HepG2 (cell line): ENCODE data around the gene GSDMA. TPM values are rescaled to one million over a fixed set of nuclear protein-coding genes. Genes with fewer than 3 reads are reported as not detected.
A peak's percentile ranks its signal among the peaks of the same experiment; 100 is the strongest.

Source experiments
- ETV5 ChIP-seq: IDR thresholded peaks from 2 replicates; pipeline ENCODE4 v1.6.1; 2018; ENCODE audit warnings: missing biosample characterization, missing genetic modification reagents, inconsistent platforms, borderline replicate concordance
- FOSL1 ChIP-seq: sonication (generic); formaldehyde crosslinking; IDR thresholded peaks from 2 replicates; pipeline ENCODE4 v1.9.0; 2021; ENCODE audit warnings: missing genetic modification reagents, borderline replicate concordance
- FOXA3 ChIP-seq: IDR thresholded peaks from 2 replicates; pipeline ENCODE4 v1.6.1; 2016; ENCODE audit warnings: missing genetic modification reagents, missing compliant biosample characterization
- HNF4G ChIP-seq, 2 experiments: sonication (generic) in 1 of 2; formaldehyde crosslinking in 1 of 2; IDR thresholded peaks; 2 replicates each; pipeline versions ENCODE4 v1.4.0 to v1.6.1; 2011 to 2020; ENCODE audit warnings: borderline replicate concordance in 2 of 2, low read depth in 2 of 2, mild to moderate bottlenecking in 2 of 2, low read length in 1 of 2, missing genetic modification reagents in 1 of 2, moderate library complexity in 1 of 2
- KLF15 ChIP-seq: sonication (generic); formaldehyde crosslinking; IDR thresholded peaks from 2 replicates; pipeline ENCODE4 v1.8.1; 2023; ENCODE audit warnings: borderline replicate concordance, mild to moderate bottlenecking, inconsistent platforms, missing genetic modification reagents, mixed read lengths
- MBNL3 ChIP-seq: fragments of 250-450 bp; sonication (Bioruptor Pico); conservative IDR thresholded peaks from 2 replicates; pipeline ENCODE4 v1.8.0; 2022; ENCODE audit warnings: mild to moderate bottlenecking, inconsistent platforms
- MIER2 ChIP-seq: IDR thresholded peaks from 2 replicates; pipeline ENCODE4 v1.6.1; 2016; ENCODE audit warnings: missing biosample characterization, missing genetic modification reagents
- NCOA1 ChIP-seq: sonication (generic); formaldehyde crosslinking; IDR thresholded peaks from 2 replicates; pipeline ENCODE4 v1.9.0; 2021; ENCODE audit warnings: missing genetic modification reagents
- RBFOX2 ChIP-seq: fragments of 200-400 bp; formaldehyde crosslinking; IDR thresholded peaks from 2 replicates; pipeline ENCODE4 v1.6.1; 2017; ENCODE audit warnings: low read depth, mild to moderate bottlenecking, low read length
- SOX13 ChIP-seq, 3 experiments: fragments of 450-650 bp in 1 of 3; sonication (generic) in 1 of 3; formaldehyde crosslinking in 1 of 3; IDR thresholded peaks in 2 of 3; conservative IDR thresholded peaks in 1 of 3; 2 replicates each; pipeline versions ENCODE4 v1.5.0 to v1.6.1; 2016 to 2020; ENCODE audit warnings: antibody characterized with exemption in 1 of 3, mild to moderate bottlenecking in 1 of 3, missing compliant biosample characterization in 1 of 3, missing genetic modification reagents in 1 of 3, moderate library complexity in 1 of 3
- TARDBP ChIP-seq: sonication (generic); formaldehyde crosslinking; IDR thresholded peaks from 2 replicates; pipeline ENCODE4 v1.8.0; 2022; ENCODE audit warnings: mild to moderate bottlenecking, missing genetic modification reagents
- ZKSCAN8 ChIP-seq: IDR thresholded peaks from 2 replicates; pipeline ENCODE4 v1.6.1; 2016; ENCODE audit warnings: borderline replicate concordance, missing genetic modification reagents, missing compliant biosample characterization
- ZNF253 ChIP-seq: sonication (generic); formaldehyde crosslinking; IDR thresholded peaks from 2 replicates; pipeline ENCODE4 v1.8.0; 2022; ENCODE audit warnings: mild to moderate bottlenecking, missing genetic modification reagents, borderline replicate concordance
- ZNF710 ChIP-seq: sonication (generic); formaldehyde crosslinking; IDR thresholded peaks from 2 replicates; pipeline ENCODE4 v1.5.0; 2020; ENCODE audit warnings: mild to moderate bottlenecking, missing genetic modification reagents, borderline replicate concordance
- ZNF746 ChIP-seq: sonication (generic); formaldehyde crosslinking; IDR thresholded peaks from 2 replicates; pipeline ENCODE4 v1.8.0; 2022; ENCODE audit warnings: mild to moderate bottlenecking, missing genetic modification reagents
- ZNF780A ChIP-seq: sonication (generic); formaldehyde crosslinking; IDR thresholded peaks from 2 replicates; pipeline ENCODE4 v1.8.0; 2022; ENCODE audit warnings: mild to moderate bottlenecking, missing genetic modification reagents, moderate library complexity
- ZNF878 ChIP-seq: sonication (generic); formaldehyde crosslinking; IDR thresholded peaks from 2 replicates; pipeline ENCODE4 v1.8.1; 2023; ENCODE audit warnings: mild to moderate bottlenecking, missing genetic modification reagents, moderate library complexity
- ZNF879 ChIP-seq: sonication (generic); formaldehyde crosslinking; IDR thresholded peaks from 2 replicates; pipeline ENCODE4 v1.8.1; 2023; ENCODE audit warnings: missing genetic modification reagents
- ZSCAN30 ChIP-seq: sonication (generic); formaldehyde crosslinking; IDR thresholded peaks from 2 replicates; pipeline ENCODE4 v1.5.0; 2020; ENCODE audit warnings: mild to moderate bottlenecking, missing genetic modification reagents
- polyA plus RNA-seq, 8 experiments: library from polyadenylated mRNA; depleted of rRNA in 3 of 8; stranded (reverse) in 7 of 8; unstranded in 1 of 8; fragments of >200 nt; fragmentation: Illumina TruSeq in 4 of 8; extraction: Trizol in 4 of 8; gene quantifications; 2 replicates each; pipeline versions ENCODE4 v1.2.1 to v1.2.3, GENCODE V29; 2011 to 2016; ENCODE audit warnings: low read depth in 4 of 8, missing spikeins in 1 of 8, mixed read lengths in 1 of 8; ENCODE audit not compliant: insufficient read depth in 1 of 8
- total RNA-seq, 5 experiments: library from RNA; depleted of rRNA; stranded (reverse); fragments of >200 nt; fragmentation: Illumina TruSeq; extraction: Trizol; gene quantifications; 2 replicates each; pipeline ENCODE4 v1.2.3, GENCODE V29; 2016; ENCODE audit warnings: low read depth in 1 of 5
- TF ChIP-seq, protein P1 (sequence below): sonication (generic); formaldehyde crosslinking; IDR thresholded peaks from 2 replicates; pipeline ENCODE4 v1.4.0; 2020; ENCODE audit warnings: missing genetic modification reagents
- TF ChIP-seq, protein P2 (sequence below): sonication (generic); formaldehyde crosslinking; IDR thresholded peaks from 2 replicates; pipeline ENCODE4 v1.4.0; 2020; ENCODE audit warnings: mild to moderate bottlenecking, missing genetic modification reagents
- TF ChIP-seq, protein P3 (sequence below): sonication (generic); formaldehyde crosslinking; IDR thresholded peaks from 2 replicates; pipeline ENCODE4 v1.4.0; 2020; ENCODE audit warnings: missing genetic modification reagents, borderline replicate concordance

The GSDMA gene
- total and polyA plus RNA-seq, 2 of the 13 experiments (the other 11 are each of a cell fraction or from before 2014, with no cell fraction given) = not detected

DNA sequence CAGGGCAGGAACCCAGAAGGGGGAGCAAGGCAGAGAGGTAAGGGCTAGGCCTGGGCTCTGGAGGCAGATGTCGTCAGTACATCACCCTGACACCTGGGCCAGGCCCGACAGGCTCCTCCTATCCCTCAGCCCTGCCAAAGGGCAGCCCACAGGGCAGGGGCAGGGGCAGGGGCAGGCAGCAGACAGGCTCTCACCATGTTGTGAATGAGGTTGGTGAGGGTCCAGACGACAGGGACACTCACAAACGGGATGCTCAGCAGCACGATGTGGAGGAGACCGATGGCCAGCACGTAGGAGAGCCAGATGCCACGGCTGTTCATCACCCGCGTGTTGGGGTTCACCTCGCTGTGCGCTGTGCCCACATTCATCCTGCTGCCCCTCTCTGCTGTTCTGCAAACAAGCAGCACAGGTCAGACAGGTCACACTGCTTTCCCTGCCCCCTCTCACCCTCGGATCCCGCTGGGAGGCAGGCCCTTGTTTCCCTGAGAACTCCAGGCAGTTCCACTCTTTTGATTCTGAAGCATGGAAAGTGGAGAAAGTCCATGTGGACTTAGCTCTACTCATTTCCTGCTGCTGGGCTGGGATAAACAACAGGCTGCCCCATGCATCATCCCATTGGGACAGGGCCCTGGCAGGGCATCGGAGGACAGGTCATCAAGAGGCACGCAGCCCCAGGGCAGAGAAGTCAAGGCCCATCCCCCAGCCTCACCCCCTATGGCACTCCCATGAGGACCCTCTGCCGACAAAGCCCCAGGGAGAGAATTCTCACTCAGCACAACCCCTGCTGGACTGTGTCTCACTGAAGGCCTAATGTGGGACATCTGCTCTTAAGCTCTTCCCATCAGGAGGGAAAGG, 38.7 kb upstream of the GSDMA start (continued):
- TF ChIP-seq NCOA1 (CRISPR knock-in tag) (peak; percentile 78), SOX13 (IDR thresholded peaks at IDR 0.05) (peak; percentile 30), SOX13 (CRISPR knock-in tag; conservative IDR thresholded peaks at IDR 0.05 in 1 of 2, IDR thresholded peaks at IDR 0.05 in 1 of 2) (peak; percentile 85; a peak in 3 of 4 replicates), FOSL1 (CRISPR knock-in tag) (peak; percentile 92), MIER2 (CRISPR knock-in tag) (peak; percentile 81), MBNL3 (CRISPR knock-in tag) (no peak), ZNF746 (CRISPR knock-in tag) (peak; percentile 63; the same call in 1 of the 2 replicates), RBFOX2 (peak; percentile 49; the same call in 1 of the 2 replicates), ZKSCAN8 (peak; percentile 97; the same call in 1 of the 2 replicates), KLF15 (CRISPR knock-in tag) (0 out of 2 replicates have a peak, but pooled peaks have one; percentile 62), HNF4G (IDR thresholded peaks at IDR 0.05; ENCODE audit: borderline replicate concordance, low read depth, low read length) (peak; percentile 73; the same call in 1 of the 2 replicates), HNF4G (CRISPR knock-in tag; IDR thresholded peaks at IDR 0.05; ENCODE audit: borderline replicate concordance, low read depth) (peak; percentile 90; the same call in 1 of the 2 replicates), ZNF878 (CRISPR knock-in tag) (peak; percentile 94), ZNF253 (CRISPR knock-in tag) (no peak), TARDBP (CRISPR knock-in tag) (peak; percentile 99), ETV5 (CRISPR knock-in tag) (peak; percentile 100), ZNF879 (CRISPR knock-in tag) (peak; percentile 78; the same call in 1 of the 2 replicates), ZSCAN30 (CRISPR knock-in tag) (no peak), ZNF780A (0 out of 2 replicates have a peak, but pooled peaks have one; percentile 77), ZNF710 (CRISPR knock-in tag) (peak; percentile 98), FOXA3 (CRISPR knock-in tag) (peak; percentile 99)
- TF ChIP-seq, protein P1, sequence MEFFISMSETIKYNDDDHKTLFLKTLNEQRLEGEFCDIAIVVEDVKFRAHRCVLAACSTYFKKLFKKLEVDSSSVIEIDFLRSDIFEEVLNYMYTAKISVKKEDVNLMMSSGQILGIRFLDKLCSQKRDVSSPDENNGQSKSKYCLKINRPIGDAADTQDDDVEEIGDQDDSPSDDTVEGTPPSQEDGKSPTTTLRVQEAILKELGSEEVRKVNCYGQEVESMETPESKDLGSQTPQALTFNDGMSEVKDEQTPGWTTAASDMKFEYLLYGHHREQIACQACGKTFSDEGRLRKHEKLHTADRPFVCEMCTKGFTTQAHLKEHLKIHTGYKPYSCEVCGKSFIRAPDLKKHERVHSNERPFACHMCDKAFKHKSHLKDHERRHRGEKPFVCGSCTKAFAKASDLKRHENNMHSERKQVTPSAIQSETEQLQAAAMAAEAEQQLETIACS (CRISPR knock-in tag) = no peak
- TF ChIP-seq, protein P2, sequence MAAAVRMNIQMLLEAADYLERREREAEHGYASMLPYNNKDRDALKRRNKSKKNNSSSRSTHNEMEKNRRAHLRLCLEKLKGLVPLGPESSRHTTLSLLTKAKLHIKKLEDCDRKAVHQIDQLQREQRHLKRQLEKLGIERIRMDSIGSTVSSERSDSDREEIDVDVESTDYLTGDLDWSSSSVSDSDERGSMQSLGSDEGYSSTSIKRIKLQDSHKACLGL (CRISPR knock-in tag) = peak; percentile 80
- TF ChIP-seq, protein P3, sequence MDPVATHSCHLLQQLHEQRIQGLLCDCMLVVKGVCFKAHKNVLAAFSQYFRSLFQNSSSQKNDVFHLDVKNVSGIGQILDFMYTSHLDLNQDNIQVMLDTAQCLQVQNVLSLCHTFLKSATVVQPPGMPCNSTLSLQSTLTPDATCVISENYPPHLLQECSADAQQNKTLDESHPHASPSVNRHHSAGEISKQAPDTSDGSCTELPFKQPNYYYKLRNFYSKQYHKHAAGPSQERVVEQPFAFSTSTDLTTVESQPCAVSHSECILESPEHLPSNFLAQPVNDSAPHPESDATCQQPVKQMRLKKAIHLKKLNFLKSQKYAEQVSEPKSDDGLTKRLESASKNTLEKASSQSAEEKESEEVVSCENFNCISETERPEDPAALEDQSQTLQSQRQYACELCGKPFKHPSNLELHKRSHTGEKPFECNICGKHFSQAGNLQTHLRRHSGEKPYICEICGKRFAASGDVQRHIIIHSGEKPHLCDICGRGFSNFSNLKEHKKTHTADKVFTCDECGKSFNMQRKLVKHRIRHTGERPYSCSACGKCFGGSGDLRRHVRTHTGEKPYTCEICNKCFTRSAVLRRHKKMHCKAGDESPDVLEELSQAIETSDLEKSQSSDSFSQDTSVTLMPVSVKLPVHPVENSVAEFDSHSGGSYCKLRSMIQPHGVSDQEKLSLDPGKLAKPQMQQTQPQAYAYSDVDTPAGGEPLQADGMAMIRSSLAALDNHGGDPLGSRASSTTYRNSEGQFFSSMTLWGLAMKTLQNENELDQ (CRISPR knock-in tag) = no peak
